GM12878 (cell line): ENCODE data around the gene AIFM1. TPM values are rescaled to one million over a fixed set of nuclear protein-coding genes. Genes with fewer than 3 reads are reported as not detected.

ENCODE experiments used
- ATF7 ChIP-seq: fragments of 450-650 bp; IDR thresholded peaks from 2 replicates; pipeline ENCODE4 v1.6.1; 2016; ENCODE audit warnings: low read depth, mild to moderate bottlenecking
- CUX1 ChIP-seq: IDR thresholded peaks from 2 replicates; pipeline ENCODE4 v1.6.1; 2012; ENCODE audit warnings: improper control_type of control experiment, low read depth, low read length; ENCODE audit not compliant: insufficient replicate concordance
- EGR1 ChIP-seq, 2 experiments: IDR thresholded peaks; 1 replicate in 1 of 2; 2 replicates in 1 of 2; pipeline ENCODE4 v1.6.1; 2011 to 2012; ENCODE audit warnings: low read depth in 2 of 2, low read length in 2 of 2, borderline replicate concordance in 1 of 2, mild to moderate bottlenecking in 1 of 2, moderate library complexity in 1 of 2
- FOXK2 ChIP-seq: fragments of 450-650 bp; IDR thresholded peaks from 2 replicates; pipeline ENCODE4 v1.6.1; 2017; ENCODE audit warnings: mild to moderate bottlenecking, moderate library complexity
- HDAC6 ChIP-seq: fragments of 200-600 bp; sonication (generic); IDR thresholded peaks from one replicate; pipeline ENCODE4 v1.8.0; 2017; ENCODE audit warnings: antibody characterized with exemption; ENCODE audit not compliant: unreplicated experiment
- IRF5 ChIP-seq: fragments of 450-650 bp; IDR thresholded peaks from 2 replicates; pipeline ENCODE4 v1.6.1; 2017; ENCODE audit warnings: borderline replicate concordance
- KDM1A ChIP-seq: fragments of 200-600 bp; sonication (generic); IDR thresholded peaks from 2 replicates; pipeline ENCODE4 v1.6.1; 2016; ENCODE audit warnings: borderline replicate concordance
- LARP7 ChIP-seq: fragments of 450-650 bp; IDR thresholded peaks from 2 replicates; pipeline ENCODE4 v1.6.1; 2017; ENCODE audit warnings: mild to moderate bottlenecking
- NBN ChIP-seq: fragments of 450-650 bp; IDR thresholded peaks from 2 replicates; pipeline ENCODE4 v1.6.1; 2016
- PKNOX1 ChIP-seq: fragments of 450-650 bp; IDR thresholded peaks from 2 replicates; pipeline ENCODE4 v1.6.1; 2016; ENCODE audit warnings: mild to moderate bottlenecking
- RAD21 ChIP-seq: IDR thresholded peaks from 2 replicates; pipeline ENCODE4 v1.6.1; 2011; ENCODE audit warnings: mild to moderate bottlenecking, low read depth, low read length, moderate library complexity; ENCODE audit not compliant: insufficient read depth
- RELB ChIP-seq: fragments of 450-650 bp; IDR thresholded peaks from 2 replicates; pipeline ENCODE4 v1.6.1; 2017; ENCODE audit warnings: low read depth, mild to moderate bottlenecking, moderate library complexity
- REST ChIP-seq: IDR thresholded peaks from 2 replicates; pipeline ENCODE4 v1.6.1; 2012; ENCODE audit warnings: mild to moderate bottlenecking, low read depth, low read length
- SIN3A ChIP-seq: IDR thresholded peaks from 2 replicates; pipeline ENCODE4 v1.6.1; 2012; ENCODE audit warnings: low read depth, low read length, improper control_type of control experiment
- SMAD5 ChIP-seq: IDR thresholded peaks from 2 replicates; pipeline ENCODE4 v1.6.1; 2016; ENCODE audit warnings: antibody characterized with exemption, low read depth
- SPI1 ChIP-seq: IDR thresholded peaks from 2 replicates; pipeline ENCODE4 v1.6.1; 2011; ENCODE audit warnings: low read depth, mild to moderate bottlenecking, low read length, moderate library complexity, borderline replicate concordance; ENCODE audit not compliant: insufficient read depth
- ZNF274 ChIP-seq: IDR thresholded peaks from one replicate; pipeline ENCODE4 v1.8.0; 2011; ENCODE audit not compliant: insufficient read length, insufficient read depth
- ZZZ3 ChIP-seq: IDR thresholded peaks from 2 replicates; pipeline ENCODE4 v1.6.1; 2011; ENCODE audit warnings: low read depth; ENCODE audit not compliant: control insufficient read depth, insufficient read length
- polyA plus RNA-seq, 11 experiments: library from polyadenylated mRNA; depleted of rRNA in 4 of 11; unstranded in 6 of 11; stranded (reverse) in 5 of 11; fragments of >200 nt; fragmentation: Nextera tagmentation in 4 of 11; fragmentation: Illumina TruSeq in 1 of 11; extraction: Ambion mirVana in 4 of 11; extraction: Trizol in 1 of 11; gene quantifications; 1 replicate in 1 of 11; 2 replicates in 10 of 11; pipeline versions ENCODE4 v1.2.1 to v1.2.3, GENCODE V29; 2011 to 2016; ENCODE audit warnings: inconsistent platforms in 2 of 11, missing spikeins in 2 of 11, low read depth in 1 of 11
- total RNA-seq, 4 experiments: library from RNA; depleted of rRNA in 3 of 4; stranded (reverse); fragments of >200 nt in 3 of 4; fragmentation: Illumina TruSeq in 1 of 4; extraction: Trizol in 1 of 4; gene quantifications; 2 replicates each; pipeline versions ENCODE4 v1.2.1 to v1.2.3, GENCODE V29; 2013 to 2021

The AIFM1 gene
- total and polyA plus RNA-seq, 10 of the 15 experiments (the other 5 are each of a cell fraction or from before 2014, with no cell fraction given): 44.2 to 121 (median 80.0) TPM

GRCh38 chrX:130084631-130085237, 80.9 kb downstream of the AIFM1 start (continued):
- TF ChIP-seq EGR1 (IDR thresholded peaks at IDR 0.05; ENCODE audit: borderline replicate concordance in 1 of 2, low read depth in 2 of 2, low read length in 2 of 2) (no peak), RAD21 (no peak), HDAC6 (no peak), PKNOX1 (no peak), ZZZ3 (no peak), RELB (peak; percentile 60; the same call in 1 of the 2 replicates), SIN3A (0 out of 2 replicates have a peak, but pooled peaks have one; percentile 4), KDM1A (no peak), LARP7 (no peak), ZNF274 (no peak), IRF5 (no peak), NBN (no peak), FOXK2 (no peak), SPI1 (peak; percentile 68), CUX1 (no peak), SMAD5 (no peak), REST (no peak), ATF7 (no peak)
